K562 (cell line): ENCODE data around the gene MALAT1. TPM values are rescaled to one million over a fixed set of nuclear protein-coding genes. Genes with fewer than 3 reads are reported as not detected.
A peak's percentile ranks its signal among the peaks of the same experiment; 100 is the strongest.

ENCODE experiments used
- ATAC-seq: fragments of 200-7000 bp; cut with Tn5 transposase; 3 replicates; pipeline ENCODE4 v1.9.1; 2020; ENCODE audit warnings: moderate library complexity
- BruUV-seq: library from RNA; stranded (reverse); fragments of 400-500 nt; replicated peaks from 2 replicates; lab custom pipeline; 2021; lab: Mats Ljungman, UMichigan
- CTCF ChIA-PET: fragments of 300-600 bp; formaldehyde crosslinking; extraction: SDS; loops from one replicate; lab custom pipeline; 2021; ENCODE audit warnings: low intra/inter-chr PET ratio; lab: Yijun Ruan, JAX
- POLR2A ChIA-PET: fragments of 300-600, 350-650 bp; sonication (Branson Sonifier 250); formaldehyde crosslinking; extraction: SDS; loops from one replicate; lab custom pipeline; 2021; ENCODE audit warnings: antibody characterized with exemption, inconsistent platforms; lab: Yijun Ruan, JAX
- DNase-seq, 4 experiments: peaks; one replicate each; pipeline versions ENCODE4 v3.0.0 to v3.0.0-alpha.2; 2011 to 2018; ENCODE audit warnings: low spot score in 3 of 4, mixed read lengths in 3 of 4; ENCODE audit errors: extremely low read depth in 1 of 4
- FAIRE-seq: peaks from 2 replicates; lab custom pipeline; 2011; peaks lifted over from hg19 to GRCh38; lab: Jason Lieb, UNC
- H2AFZ ChIP-seq: 2 replicates; pipeline ENCODE4 v1.6.0; 2011; ENCODE audit warnings: low read depth, low read length, control low read depth, inconsistent platforms
- H3K27ac ChIP-seq: fragments of 200-600 bp; 3 replicates; pipeline ENCODE4 v1.8.0; 2011; ENCODE audit warnings: low read depth, mild to moderate bottlenecking, control low read depth, inconsistent platforms, low read length, moderate library complexity, mixed read lengths; ENCODE audit errors: extremely low read depth
- H3K27me3 ChIP-seq, 2 experiments: fragments of 300-600 bp in 1 of 2; 2 replicates in 1 of 2; 3 replicates in 1 of 2; pipeline versions ENCODE4 v1.6.0 to v1.8.0; 2011; ENCODE audit warnings: inconsistent platforms in 2 of 2, low read length in 2 of 2, mild to moderate bottlenecking in 1 of 2, mixed read lengths in 1 of 2, moderate library complexity in 1 of 2; ENCODE audit not compliant: control insufficient read depth in 2 of 2, insufficient read depth in 2 of 2
- H3K36me3 ChIP-seq: fragments of 300-600 bp; 3 replicates; pipeline ENCODE4 v1.8.0; 2011; ENCODE audit warnings: mild to moderate bottlenecking, low read length, inconsistent platforms; ENCODE audit not compliant: control insufficient read depth, insufficient read depth
- H3K4me1 ChIP-seq, 2 experiments: fragments of 200-600 bp in 1 of 2; replicated peaks in 1 of 2; 2 replicates in 1 of 2; 3 replicates in 1 of 2; pipeline versions ENCODE4 v1.5.1 to v1.8.0; 2011; ENCODE audit warnings: inconsistent platforms in 2 of 2, low read length in 2 of 2, mild to moderate bottlenecking in 1 of 2, mixed read lengths in 1 of 2, moderate library complexity in 1 of 2; ENCODE audit not compliant: control insufficient read depth in 2 of 2, insufficient read depth in 2 of 2
- H3K4me2 ChIP-seq: 2 replicates; pipeline ENCODE4 v1.6.1; 2011; ENCODE audit warnings: low read length, control low read depth, inconsistent platforms, mixed read lengths; ENCODE audit not compliant: insufficient read depth
- H3K4me3 ChIP-seq: fragments of 200-600 bp; sonication (generic), shearing (Covaris generic); 2 replicates; pipeline ENCODE4 v1.5.1; 2016; ENCODE audit warnings: control low read depth, inconsistent platforms
- H3K79me2 ChIP-seq: fragments of 200-600 bp; 3 replicates; pipeline ENCODE4 v1.8.0; 2011; ENCODE audit warnings: low read length, inconsistent platforms; ENCODE audit not compliant: control insufficient read depth, insufficient read depth
- H3K9ac ChIP-seq, 2 experiments: 2 replicates each; pipeline versions ENCODE4 v1.6.0 to v1.6.1; 2011; ENCODE audit warnings: low read depth in 2 of 2, low read length in 2 of 2, control low read depth in 1 of 2, inconsistent platforms in 1 of 2, mild to moderate bottlenecking in 1 of 2, mixed read lengths in 1 of 2; ENCODE audit not compliant: insufficient read depth in 1 of 2
- H3K9me1 ChIP-seq: one replicate; pipeline ENCODE4 v1.6.0; 2011; ENCODE audit warnings: inconsistent platforms, mild to moderate bottlenecking, low read length, moderate library complexity; ENCODE audit not compliant: control insufficient read depth, insufficient read depth
- H3K9me3 ChIP-seq: replicated peaks from 2 replicates; pipeline ENCODE4 v1.5.1; 2011; ENCODE audit warnings: low read depth, low read length, inconsistent platforms; ENCODE audit not compliant: control insufficient read depth, insufficient read depth
- H4K20me1 ChIP-seq: replicated peaks from 2 replicates; pipeline ENCODE4 v1.6.1; 2011; ENCODE audit warnings: low read length, inconsistent platforms, mixed read lengths; ENCODE audit not compliant: control insufficient read depth, insufficient read depth
- DACH1 ChIP-seq: fragments of 450-650 bp; IDR thresholded peaks from 2 replicates; pipeline ENCODE4 v1.6.1; 2018; ENCODE audit not compliant: partially characterized antibody
- KDM1A ChIP-seq, 2 experiments: fragments of 450-650 bp; IDR thresholded peaks; 2 replicates each; pipeline ENCODE4 v1.6.1; 2016; ENCODE audit warnings: mild to moderate bottlenecking in 2 of 2
- SAP30 ChIP-seq: fragments of 200-600 bp; sonication (generic); IDR thresholded peaks from 2 replicates; pipeline ENCODE4 v1.6.1; 2012; ENCODE audit warnings: borderline replicate concordance, low read depth, mild to moderate bottlenecking, moderate library complexity, low read length, control low read depth, inconsistent platforms; ENCODE audit not compliant: insufficient read depth, poor library complexity, severe bottlenecking
- TAL1 ChIP-seq: fragments of 450-650 bp; IDR thresholded peaks from 2 replicates; pipeline ENCODE4 v1.6.1; 2016; ENCODE audit warnings: mild to moderate bottlenecking
- WGBS: fragments of 100-300 bp; shearing (Covaris generic); methylation state at CpG from one replicate; pipeline ENCODE4 v1.1.6; 2016; ENCODE audit warnings: low coverage, mixed read lengths; ENCODE audit not compliant: insufficient coverage; ENCODE audit errors: missing lambda C conversion rate; 5-methylcytosine and 5-hydroxymethylcytosine counted together
- in situ Hi-C: fragments of 300-500 bp; cut with MboI; formaldehyde crosslinking; loops from 4 replicates; pipeline ENCODE4 v1.15.0; 2018; ENCODE audit warnings: inconsistent platforms, mixed read lengths
- intact Hi-C: fragments of 100-400 bp; cut with micrococcal nuclease; formaldehyde crosslinking; loops from 2 replicates; pipeline ENCODE4 v1.14.2; 2022
- polyA plus RNA-seq, 8 experiments: library from polyadenylated mRNA; depleted of rRNA in 4 of 8; stranded (reverse) in 5 of 8; unstranded in 3 of 8; fragments of >200 nt; fragmentation: Nextera tagmentation in 2 of 8; fragmentation: Illumina TruSeq in 1 of 8; extraction: Ambion mirVana in 2 of 8; extraction: Trizol in 1 of 8; gene quantifications; 2 replicates each; pipeline versions ENCODE4 v1.2.1 to v1.2.3, GENCODE V29; 2011 to 2014; ENCODE audit warnings: inconsistent platforms in 1 of 8, missing spikeins in 1 of 8
- total RNA-seq, 7 experiments: library from RNA; depleted of rRNA in 6 of 7; stranded (reverse); fragments of >200 nt in 6 of 7; fragmentation: Illumina TruSeq in 2 of 7; extraction: Trizol in 2 of 7; gene quantifications; 2 replicates each; pipeline versions ENCODE4 v1.2.1 to v1.2.3, GENCODE V29; 2011 to 2021; ENCODE audit warnings: low replicate concordance in 1 of 7

The MALAT1 gene
- total and polyA plus RNA-seq, 9 of the 15 experiments (the other 6 are each of a cell fraction or from before 2014, with no cell fraction given): 363 to 8,715 (median 2,351) TPM

DNA sequence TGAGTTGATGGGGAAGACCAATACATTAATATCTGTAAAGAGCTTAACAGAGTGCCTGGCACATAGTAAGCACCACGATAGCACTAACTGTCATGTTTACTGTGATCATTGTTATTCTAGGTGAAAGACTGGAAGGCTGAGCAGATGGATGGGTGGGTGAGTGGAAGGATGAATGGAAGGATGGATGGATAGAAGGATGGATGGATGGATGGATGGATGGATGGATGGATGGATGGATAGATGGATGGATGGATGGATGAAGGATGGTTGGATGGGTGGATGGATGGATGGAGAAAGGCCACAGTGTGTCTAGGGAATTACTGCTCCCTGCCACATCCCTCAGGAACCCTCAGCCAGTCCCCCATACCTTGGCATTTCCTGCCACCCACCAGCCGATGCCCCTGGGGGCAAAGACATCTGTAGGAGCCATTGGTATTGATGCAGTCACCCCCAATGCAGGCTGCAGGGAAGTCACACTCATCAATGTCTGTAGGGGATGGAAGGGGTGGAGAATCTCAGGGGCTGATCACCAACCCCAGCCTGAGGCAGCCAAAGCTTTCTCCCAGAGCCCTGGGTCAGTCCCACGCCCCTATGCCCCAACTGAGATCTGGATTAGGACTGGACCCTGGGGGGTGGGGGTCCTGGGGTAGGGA is 44.0 kb downstream of the MALAT1 start:
- Histone ChIP-seq H3K9ac (no peak overlapping the region), H3K27ac (no peak overlapping the region), H3K4me3 (no peak overlapping the region), H3K9me1 (no peaks in the 10 kb centered on the region), H3K4me2 (no peak overlapping the region), H2AFZ (no peak overlapping the region), H3K4me1 (peaks cover 18 to 63% of the 10 kb centered on the region in 2 experiments), H3K79me2 (no peaks in the 10 kb centered on the region; the same call in 2 of the 3 replicates), H4K20me1 (no peaks in the 10 kb centered on the region), H3K36me3 (peaks cover 13% of the 10 kb centered on the region; the same call in 1 of the 3 replicates), H3K27me3 (no peaks in the 10 kb centered on the region), H3K9me3 (no peaks in the 10 kb centered on the region)
- intact Hi-C loops: loop anchor here (5.0 to 10.0 kb wide), 2 partner anchors 44 to 272 kb away; no protein-coding TSS in a partner anchor
- no peak for DNase-seq
- WGBS: 60% methylated on average over 3 of the region's 3 CpGs
- no peak for FAIRE-seq
- ChIA-PET POLR2A (interaction anchor here (2.7 kb wide), 1 partner anchor 18 kb away, joined by 13 read pairs; the partner anchor contains the start of gene SCYL1), CTCF (no interaction called here)
- TF ChIP-seq SAP30 (no peak), KDM1A (IDR thresholded peaks at IDR 0.05) (0 out of 4 replicates have a peak, but pooled peaks of 1 of the 2 experiments have one; percentile 7), TAL1 (no peak), DACH1 (no peak)
- no TSS peak for BruUV-seq
- in situ Hi-C loops: no loop called here
- no peak for ATAC-seq
